HG03139 (cell line): ENCODE measurements around the gene MRRF.

ENCODE experiments used
- ATAC-seq: cut with Tn5 transposase; IDR thresholded peaks from one replicate; pipeline ENCODE4 v1.9.1; 2021; ENCODE audit not compliant: unreplicated experiment

The MRRF gene

DNA sequence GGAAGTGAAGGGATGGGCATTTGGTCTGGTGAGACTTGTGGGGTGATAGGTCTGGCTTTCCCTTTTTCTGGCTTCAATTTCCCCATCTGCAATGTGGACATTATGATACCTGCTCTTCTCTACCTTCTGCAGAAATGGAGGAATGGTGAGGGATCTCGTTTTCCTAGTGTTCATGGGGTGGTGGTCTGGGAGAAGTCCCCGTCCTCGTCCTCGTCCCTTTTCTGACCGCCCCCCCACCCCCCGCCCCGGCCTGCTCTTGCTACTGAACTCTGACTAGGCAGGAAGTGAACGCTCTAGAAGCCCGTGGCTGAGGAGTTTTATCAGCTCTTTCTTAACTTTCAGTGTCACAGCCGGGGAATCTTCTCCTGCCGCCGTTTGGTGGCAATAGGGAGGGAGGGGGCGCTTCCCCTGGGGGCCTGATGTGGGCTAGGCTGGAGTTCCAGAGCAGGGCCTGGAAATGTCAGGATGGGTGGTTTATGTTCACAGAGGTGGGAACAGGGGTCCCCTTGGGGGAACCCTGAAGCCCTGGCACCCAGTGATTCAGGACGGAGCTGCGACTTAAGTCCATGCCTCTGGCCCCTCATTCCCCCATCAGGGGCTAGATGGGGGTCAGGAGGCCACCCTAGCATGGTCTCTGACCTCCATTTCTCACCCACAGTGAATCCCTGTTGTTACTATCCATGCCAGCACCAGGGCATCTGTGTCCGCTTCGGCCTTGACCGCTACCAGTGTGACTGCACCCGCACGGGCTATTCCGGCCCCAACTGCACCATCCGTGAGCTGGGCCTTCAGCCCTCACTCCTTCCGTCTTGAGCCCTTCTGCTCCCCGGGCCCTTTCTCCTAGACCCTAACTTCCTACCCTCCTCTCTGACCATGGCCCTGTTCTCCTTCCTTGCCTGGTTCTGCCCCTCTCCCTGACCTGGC, 112.8 kb downstream of the MRRF start:
- ATAC-seq, result no peak

- no peak for ATAC-seq
Observed at GRCh38 chr9:122378236-122378635, 113.6 kb downstream of the MRRF start.

GRCh38 chr9:122379340-122379739, 114.7 kb downstream of the MRRF start:
- ATAC-seq, result no peak

GRCh38 chr9:122380293-122380692, 115.6 kb downstream of the MRRF start:
- no peak for ATAC-seq
